ENCODE measurements around the gene VOPP1. TPM values are rescaled to one million over a fixed set of nuclear protein-coding genes. Genes with fewer than 3 reads are reported as not detected.

Gene VOPP1
- total and polyA plus RNA-seq, 2 donors (not counting 3 experiments of a cell fraction or from before 2014, with no cell fraction given) = 85.6 to 154 TPM

- intact Hi-C loops (cut with micrococcal nuclease) = no loop called here
- no peak overlapping the region for H3K4me2 ChIP-seq (ENCODE audit: insufficient read depth, low read length)
- peaks cover 11% of the 10 kb centered on the region for H3K4me1 ChIP-seq (ENCODE audit: control insufficient read depth, extremely low read depth, insufficient read depth, low read length)
- DNase-seq (ENCODE audit: low read depth, low spot score) = no peak
- CTCF ChIA-PET = interaction anchor here (0.7 to 1.6 kb wide), 7 partner anchors 10 to 39 kb away, joined by 3 to 10 read pairs (median 4); no protein-coding TSS in a partner anchor
- no peaks in the 10 kb centered on the region for H3K9me3 ChIP-seq (replicated peaks; ENCODE audit: control insufficient read depth, insufficient read depth, low read length)
- POLR2A ChIA-PET = no interaction called here
- H3K27me3 ChIP-seq (ENCODE audit: control insufficient read depth in 2 of 2, insufficient read depth in 2 of 2, low read length in 2 of 2) = no peaks in the 10 kb centered on the region
- H3K36me3 ChIP-seq (ENCODE audit: control insufficient read depth in 2 of 2, extremely low read depth in 1 of 2, insufficient read depth in 2 of 2, low read length in 2 of 2) = no peaks in the 10 kb centered on the region
- peaks cover 95% of the 10 kb centered on the region for H3K79me2 ChIP-seq (ENCODE audit: control insufficient read depth, insufficient read depth, low read length)
- H3K9ac ChIP-seq (replicated peaks; ENCODE audit: extremely low read depth, insufficient read depth, low read length) = no peak overlapping the region
- no TSS peak for BruUV-seq (replicated peaks)
- H3K4me3 ChIP-seq (replicated peaks in 1 of 3; ENCODE audit: insufficient read depth in 1 of 3, low read depth in 1 of 3, low read length in 3 of 3) = no peak overlapping the region
- dilution Hi-C loops (cut with MboI; ENCODE audit: extremely low pct_ligation_motif_present, low sequenced_read_pairs) = no loop called here
- H2AFZ ChIP-seq (ENCODE audit: low read depth, low read length) = no peak overlapping the region
- TF ChIP-seq MAX (IDR thresholded peaks at IDR 0.05; ENCODE audit: insufficient read depth, insufficient read length) (no peak), MYC (IDR thresholded peaks at IDR 0.05; ENCODE audit: low read depth, low read length) (no peak), POLR2A (IDR thresholded peaks at IDR 0.05; ENCODE audit: low read depth, low read length) (no peak), JUN (IDR thresholded peaks at IDR 0.05; ENCODE audit: borderline replicate concordance, insufficient read depth, insufficient read length, low read depth) (no peak), CTCF (IDR thresholded peaks at IDR 0.05; ENCODE audit: extremely low read depth in 1 of 2, insufficient read depth in 1 of 2, low read depth in 1 of 2, low read length in 2 of 2) (no peak), GATA2 (IDR thresholded peaks at IDR 0.05; ENCODE audit: insufficient read depth, insufficient read length, low read depth, low read length) (no peak), POLR2AphosphoS5 (IDR thresholded peaks at IDR 0.05; ENCODE audit: insufficient read depth, low read depth, low read length) (no peak), FOS (IDR thresholded peaks at IDR 0.05; ENCODE audit: borderline replicate concordance, insufficient read depth, low read length) (no peak)
- H4K20me1 ChIP-seq (replicated peaks; ENCODE audit: control insufficient read depth, extremely low read depth, insufficient read depth, low read length) = peaks cover 6% of the 10 kb centered on the region
- H3K9me1 ChIP-seq (replicated peaks; ENCODE audit: control insufficient read depth, extremely low read depth, insufficient read depth, low read length) = no peaks in the 10 kb centered on the region
- no peak overlapping the region for H3K27ac ChIP-seq (ENCODE audit: insufficient read depth, low read depth, low read length)
- no peak for FAIRE-seq
These were observed 37.9 kb downstream of the VOPP1 start for GRCh38 chr7:55534262-55534915.
